ENCODE data around the gene FOXS1.
"Not testable (repeated sequence)": the region's sequence is repeated elsewhere in the genome, so short reads cannot be mapped to it uniquely, and the experiment has no call there.

DNA sequence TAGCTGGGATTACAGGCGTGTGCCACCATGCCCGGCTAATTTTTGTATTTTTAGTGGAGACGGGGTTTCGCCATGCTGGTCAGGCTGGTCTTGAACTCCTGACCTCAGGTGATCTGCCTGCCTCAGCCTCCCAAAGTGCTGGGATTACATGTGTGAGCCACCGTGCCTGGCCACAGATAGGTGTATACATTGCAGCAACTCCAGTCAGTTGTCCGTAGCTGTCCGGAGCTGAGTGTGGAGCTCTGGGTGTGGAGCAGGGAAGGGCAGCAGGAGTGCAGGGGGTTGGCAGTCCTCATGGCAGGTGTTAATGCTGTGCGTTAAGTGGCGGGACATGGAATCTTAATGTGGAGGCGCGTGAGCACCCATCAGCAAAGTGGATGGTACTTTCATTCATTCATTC lies 17.4 kb downstream of the FOXS1 start:
- TF ChIP-seq, protein P1, sequence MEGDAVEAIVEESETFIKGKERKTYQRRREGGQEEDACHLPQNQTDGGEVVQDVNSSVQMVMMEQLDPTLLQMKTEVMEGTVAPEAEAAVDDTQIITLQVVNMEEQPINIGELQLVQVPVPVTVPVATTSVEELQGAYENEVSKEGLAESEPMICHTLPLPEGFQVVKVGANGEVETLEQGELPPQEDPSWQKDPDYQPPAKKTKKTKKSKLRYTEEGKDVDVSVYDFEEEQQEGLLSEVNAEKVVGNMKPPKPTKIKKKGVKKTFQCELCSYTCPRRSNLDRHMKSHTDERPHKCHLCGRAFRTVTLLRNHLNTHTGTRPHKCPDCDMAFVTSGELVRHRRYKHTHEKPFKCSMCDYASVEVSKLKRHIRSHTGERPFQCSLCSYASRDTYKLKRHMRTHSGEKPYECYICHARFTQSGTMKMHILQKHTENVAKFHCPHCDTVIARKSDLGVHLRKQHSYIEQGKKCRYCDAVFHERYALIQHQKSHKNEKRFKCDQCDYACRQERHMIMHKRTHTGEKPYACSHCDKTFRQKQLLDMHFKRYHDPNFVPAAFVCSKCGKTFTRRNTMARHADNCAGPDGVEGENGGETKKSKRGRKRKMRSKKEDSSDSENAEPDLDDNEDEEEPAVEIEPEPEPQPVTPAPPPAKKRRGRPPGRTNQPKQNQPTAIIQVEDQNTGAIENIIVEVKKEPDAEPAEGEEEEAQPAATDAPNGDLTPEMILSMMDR (IDR thresholded peaks at IDR 0.05 in 8 of 11, conservative IDR thresholded peaks at IDR 0.05 in 3 of 11): not testable (repeated sequence)
- TF ChIP-seq POLR2AphosphoS5 (IDR thresholded peaks at IDR 0.05): not testable (repeated sequence)

All from spleen (tissue), 7 donors.